NOMO-1 treated with DMSO at 0.1 percent for 48 hours (cell line): ENCODE results near the gene PLPPR4.
"Not testable (repeated sequence)": the region's sequence is repeated elsewhere in the genome, so short reads cannot be mapped to it uniquely, and the experiment has no call there.

Experiments used
- DNase-seq: peaks from one replicate; lab custom pipeline; 2025; ENCODE audit not compliant: unreplicated experiment; lab: John Stamatoyannopoulos, UW

Gene PLPPR4, protein sequence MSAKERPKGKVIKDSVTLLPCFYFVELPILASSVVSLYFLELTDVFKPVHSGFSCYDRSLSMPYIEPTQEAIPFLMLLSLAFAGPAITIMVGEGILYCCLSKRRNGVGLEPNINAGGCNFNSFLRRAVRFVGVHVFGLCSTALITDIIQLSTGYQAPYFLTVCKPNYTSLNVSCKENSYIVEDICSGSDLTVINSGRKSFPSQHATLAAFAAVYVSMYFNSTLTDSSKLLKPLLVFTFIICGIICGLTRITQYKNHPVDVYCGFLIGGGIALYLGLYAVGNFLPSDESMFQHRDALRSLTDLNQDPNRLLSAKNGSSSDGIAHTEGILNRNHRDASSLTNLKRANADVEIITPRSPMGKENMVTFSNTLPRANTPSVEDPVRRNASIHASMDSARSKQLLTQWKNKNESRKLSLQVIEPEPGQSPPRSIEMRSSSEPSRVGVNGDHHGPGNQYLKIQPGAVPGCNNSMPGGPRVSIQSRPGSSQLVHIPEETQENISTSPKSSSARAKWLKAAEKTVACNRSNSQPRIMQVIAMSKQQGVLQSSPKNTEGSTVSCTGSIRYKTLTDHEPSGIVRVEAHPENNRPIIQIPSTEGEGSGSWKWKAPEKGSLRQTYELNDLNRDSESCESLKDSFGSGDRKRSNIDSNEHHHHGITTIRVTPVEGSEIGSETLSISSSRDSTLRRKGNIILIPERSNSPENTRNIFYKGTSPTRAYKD

DNA sequence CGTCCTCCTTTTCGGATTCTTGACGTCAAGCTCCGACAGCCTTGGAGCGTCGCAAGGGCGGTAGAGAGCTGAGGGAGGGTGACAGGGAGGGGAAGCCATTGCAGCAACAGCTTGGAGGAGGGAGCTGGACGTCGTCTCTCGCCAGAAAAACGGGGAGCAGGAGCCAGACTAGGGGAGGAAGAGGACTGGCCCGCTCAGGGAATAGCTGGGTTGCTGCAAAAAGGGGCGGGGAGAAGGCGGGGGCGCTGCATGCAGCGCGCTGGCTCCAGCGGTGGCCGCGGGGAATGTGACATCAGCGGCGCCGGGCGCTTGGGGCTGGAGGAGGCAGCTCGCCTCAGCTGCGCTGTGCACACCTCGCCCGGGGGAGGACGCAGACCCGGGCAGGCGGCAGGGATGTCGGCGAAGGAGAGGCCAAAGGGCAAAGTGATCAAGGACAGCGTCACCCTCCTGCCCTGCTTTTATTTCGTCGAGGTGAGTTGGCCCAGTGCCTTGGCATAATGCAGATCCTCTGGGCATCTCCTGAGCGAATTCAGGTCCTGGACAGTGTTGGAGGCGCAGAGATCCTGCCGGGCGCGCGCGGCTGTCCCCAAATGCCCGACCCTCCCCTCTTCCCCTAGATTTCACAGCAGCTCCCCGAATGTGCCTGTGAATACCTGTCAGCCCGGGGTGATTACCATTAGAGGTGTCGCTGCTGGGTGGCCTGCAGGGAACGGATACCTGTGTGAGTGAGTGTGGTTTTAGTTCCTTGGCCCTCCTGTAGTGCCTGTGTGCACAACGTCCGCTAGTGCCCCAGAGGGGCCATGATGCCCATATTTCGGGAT is at the start of gene PLPPR4:
TSS of gene PLPPR4 (plus strand) at position 292 of the 821 bp plus-strand sequence. CDS start at position 394, 102 bp downstream.
- peak; percentile 21 for DNase-seq

DNA sequence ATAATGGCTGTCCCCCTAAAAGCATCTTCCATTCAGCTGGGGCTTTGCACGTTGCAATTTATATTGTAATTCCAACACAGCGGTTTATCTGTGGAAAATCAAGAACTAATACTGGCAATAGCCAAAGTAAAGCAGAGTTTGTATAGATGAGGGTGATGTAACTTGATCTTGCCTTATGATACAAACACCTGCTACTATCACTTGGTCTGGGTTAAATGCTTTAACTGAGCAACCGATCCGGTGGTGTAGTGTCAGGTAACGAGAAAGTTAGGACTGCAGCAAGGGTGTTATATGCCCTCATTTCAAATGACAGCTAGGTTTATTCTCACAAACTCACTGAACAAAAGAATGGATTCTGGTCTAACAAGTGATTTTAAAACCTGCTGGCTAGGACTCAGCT is 47.3 kb upstream of the PLPPR4 start:
- DNase-seq, result no peak

DNA sequence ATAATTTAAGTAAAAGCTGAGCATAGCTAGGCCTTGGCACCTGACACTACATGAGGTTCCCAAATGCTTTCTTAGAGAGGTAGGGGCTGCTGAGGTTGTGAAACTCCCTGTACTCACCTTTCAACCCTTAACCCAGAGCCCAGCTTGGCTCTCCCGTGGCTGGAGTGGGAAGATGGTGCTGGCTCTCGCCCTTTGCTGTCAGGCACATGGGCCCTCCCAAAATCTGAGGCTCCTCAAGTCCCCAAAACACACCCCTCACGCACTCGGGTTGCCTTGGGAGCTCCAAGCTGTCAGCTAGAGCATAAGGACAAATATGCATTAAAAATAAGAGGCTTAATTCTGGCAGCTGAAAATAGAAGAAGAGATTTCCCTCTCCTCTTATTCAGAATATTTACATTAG is 46.7 kb upstream of the PLPPR4 start:
- no peak for DNase-seq

DNA sequence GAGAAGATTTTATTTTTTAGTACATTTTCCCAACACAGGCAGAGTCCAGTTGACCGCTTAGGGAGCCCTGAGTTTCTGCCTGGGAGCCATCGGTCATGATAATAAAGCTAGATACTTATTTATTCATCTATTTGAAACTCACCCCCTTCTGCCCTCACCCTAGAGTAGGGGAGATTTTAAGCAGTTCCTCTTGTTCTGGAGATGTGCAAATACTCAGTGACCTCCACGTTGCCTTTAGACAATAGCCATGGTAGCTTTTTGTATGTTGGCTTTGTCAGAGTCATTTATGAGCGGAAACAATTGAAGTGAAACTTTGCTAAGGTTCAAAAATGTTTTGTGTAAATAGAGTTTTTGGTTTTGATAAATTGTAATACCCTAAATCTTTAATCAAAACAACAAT is 45.7 kb upstream of the PLPPR4 start:
- no peak for DNase-seq

DNA sequence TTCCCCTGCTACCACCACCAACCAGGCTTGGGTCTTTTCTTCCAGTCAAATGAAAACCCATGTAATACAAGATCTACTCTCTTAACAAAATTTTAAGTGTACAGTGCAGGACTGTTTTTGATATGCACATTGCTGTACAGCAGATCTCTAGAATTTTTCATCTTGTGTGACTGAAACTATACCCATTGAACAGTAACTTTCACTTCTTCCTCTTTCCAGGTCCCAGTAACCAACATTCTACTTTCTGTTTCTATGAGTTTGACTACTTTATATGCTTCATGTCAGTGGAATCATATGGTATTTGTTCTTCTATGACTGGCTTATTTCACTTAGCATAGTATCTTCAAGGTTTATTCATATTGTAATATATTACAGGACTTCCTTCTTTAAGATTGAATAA is 45.3 kb upstream of the PLPPR4 start:
- peak; percentile 14 for DNase-seq

DNA sequence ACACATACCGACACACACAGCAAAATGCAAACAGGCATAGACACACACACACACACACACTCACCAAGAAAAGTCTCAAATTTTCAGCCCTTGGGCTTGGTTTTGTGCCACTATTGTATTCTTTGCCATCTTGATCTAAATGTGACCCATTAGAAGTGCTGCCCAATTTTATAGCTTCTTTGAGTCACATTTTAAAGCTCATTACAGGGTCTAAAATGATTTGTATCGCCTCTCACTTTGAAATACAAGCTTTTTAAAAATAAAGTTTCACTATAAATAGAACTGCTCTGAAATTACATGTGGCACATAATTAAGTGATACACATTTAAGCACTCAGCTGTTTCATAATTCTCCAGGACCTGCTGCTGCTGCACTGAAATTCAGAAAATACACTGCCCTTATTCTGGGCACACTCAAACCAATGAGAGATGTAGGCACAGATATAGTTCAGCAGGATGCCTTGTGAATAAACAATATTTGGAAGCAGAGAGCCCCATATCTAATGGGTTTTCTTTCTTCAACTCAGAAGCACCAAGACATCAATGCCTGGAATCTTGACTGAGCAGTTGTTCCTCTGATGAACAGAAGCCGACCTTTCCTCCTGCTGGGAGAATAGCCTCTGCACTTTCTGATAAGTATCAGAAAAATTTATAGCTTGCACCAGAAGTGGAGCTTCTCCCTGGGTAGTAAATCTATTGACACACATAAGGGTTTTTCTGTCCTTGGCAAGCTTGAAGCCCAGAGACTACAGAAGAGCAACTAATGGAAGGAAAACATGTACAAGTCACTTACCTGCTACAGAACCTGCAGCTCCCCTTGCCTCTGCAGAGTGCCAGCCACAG is 37.0 kb upstream of the PLPPR4 start:
- DNase-seq, result no peak

DNA sequence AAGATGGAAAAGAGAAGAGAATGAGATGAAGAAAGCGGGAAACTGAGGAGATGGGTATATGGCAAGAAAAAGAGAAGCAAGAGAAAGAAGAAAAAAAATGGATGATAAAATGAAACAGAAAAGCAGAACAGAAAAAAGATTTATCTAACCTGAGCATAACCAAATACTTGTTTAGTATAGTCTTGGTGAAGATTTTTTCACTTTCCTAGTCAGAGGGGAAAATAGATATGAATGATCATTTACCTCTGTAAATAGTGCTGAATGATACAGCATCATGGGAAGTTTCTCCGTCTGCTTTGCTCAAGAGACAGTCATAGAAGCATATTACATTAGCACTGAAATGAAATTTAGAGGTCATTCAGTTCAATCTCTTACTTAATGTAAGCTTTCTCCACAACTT is 36.1 kb upstream of the PLPPR4 start:
- DNase-seq, result no peak

DNA sequence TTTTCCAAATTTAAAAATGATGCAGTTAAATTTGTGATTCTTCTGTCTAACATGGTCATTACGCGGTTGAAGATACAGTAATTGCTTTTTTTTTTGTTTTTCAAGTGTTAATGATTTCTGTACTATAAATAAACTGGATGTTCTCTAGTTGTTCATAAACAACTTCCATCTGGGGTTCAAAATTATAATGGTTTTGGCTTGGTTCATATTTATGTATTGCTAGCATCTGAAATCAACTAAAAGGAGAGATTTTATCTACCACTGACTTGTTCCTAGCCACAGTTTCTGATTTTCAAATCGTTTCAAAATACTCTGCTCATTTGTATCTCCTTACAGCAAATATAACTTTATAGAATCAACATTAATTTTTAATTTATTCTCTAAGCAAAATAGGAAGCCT is 35.2 kb upstream of the PLPPR4 start:
- no peak for DNase-seq

DNA sequence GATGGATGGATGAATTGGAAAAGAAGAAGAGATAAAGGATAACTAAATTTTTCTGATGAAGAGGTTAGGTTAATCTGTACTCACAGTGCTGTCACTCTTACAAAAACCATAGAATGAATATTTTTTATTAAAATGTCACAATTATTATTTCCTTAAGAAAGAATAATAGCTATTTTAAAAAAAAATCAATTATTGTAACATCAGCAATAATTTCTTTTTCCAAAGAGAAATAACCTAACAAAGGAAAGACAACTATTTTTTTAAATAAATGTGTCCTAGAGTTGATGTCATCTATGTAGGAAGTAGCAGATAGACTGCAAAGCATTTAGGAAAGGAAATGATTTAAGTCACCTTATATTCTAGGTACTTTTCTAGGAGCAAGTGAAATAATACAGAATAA is 33.6 kb upstream of the PLPPR4 start:
- no peak for DNase-seq

DNA sequence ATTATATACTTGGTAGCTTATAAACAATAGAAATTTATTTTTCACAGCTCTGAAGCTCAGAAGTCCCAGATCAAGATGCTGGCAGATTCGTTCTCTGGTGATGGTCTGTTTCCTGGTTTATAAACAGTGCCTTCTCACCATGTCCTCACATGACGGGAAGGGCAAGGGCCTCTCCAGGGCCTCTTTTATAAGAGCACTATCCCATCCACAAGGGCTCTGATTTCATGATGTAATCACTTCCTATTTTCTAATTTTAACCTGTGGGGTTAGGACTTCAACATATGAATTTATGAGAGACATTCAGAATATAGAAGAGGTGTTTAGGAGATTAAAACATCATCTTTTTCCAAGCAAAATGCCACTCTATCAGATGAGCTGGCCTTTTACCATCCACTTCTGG is 32.1 kb upstream of the PLPPR4 start:
- peak; percentile 66 for DNase-seq

DNA sequence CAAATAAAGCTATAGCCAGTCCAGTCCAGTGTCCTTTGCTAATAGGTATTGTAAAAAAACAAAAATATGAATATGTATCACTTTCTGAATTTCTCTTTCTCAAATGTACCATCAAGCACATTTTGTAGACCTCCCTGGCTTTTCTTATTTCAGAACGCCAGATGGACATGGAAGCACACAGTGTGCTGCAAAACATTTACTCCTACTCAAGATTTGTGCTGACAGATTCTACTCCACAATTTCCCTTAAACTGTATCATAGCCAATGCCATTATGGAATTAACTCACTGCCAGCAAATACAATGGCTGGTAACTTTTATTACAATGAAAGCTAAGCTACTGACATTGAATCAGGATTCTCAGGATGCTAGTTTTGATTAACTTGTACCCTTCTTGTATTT is 30.8 kb upstream of the PLPPR4 start:
- DNase-seq, result no peak

DNA sequence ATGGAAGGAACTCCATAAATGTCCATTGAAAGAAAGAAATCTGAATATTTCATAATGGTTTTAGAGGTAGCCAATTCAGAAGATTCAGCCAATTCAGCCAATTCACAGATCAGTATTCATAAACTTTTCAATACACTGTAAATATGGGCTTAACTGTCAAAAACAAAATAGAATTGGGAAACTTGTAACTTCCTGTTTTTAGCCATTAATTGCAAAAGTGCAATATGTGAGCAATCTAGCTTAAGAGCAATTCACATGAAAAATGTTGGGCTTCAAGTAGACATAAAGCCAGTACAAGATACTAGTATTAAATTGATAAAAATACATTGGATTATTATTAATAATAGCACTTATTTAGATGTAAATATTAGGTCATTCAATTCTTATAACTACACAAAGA is 27.5 kb upstream of the PLPPR4 start:
- peak; percentile 79 for DNase-seq

DNA sequence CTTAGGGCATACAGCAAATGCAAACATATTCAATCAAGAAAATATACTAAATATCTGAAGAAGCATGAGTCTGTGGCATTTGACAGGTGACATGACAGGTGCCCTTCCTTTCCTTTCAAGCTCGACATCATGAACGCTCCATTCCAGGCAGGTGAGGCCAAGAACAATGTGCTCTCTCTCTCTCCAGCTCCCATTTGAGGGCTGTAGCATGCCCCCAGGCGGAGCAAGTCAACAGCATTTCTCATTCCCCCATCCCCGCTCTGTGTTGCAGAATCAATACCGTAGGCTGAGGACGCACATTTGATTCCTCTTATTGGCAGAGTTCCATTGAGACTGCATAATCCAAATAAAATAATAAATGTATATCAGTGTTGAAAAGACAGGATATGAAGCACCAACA is 24.6 kb upstream of the PLPPR4 start:
- no peak for DNase-seq

DNA sequence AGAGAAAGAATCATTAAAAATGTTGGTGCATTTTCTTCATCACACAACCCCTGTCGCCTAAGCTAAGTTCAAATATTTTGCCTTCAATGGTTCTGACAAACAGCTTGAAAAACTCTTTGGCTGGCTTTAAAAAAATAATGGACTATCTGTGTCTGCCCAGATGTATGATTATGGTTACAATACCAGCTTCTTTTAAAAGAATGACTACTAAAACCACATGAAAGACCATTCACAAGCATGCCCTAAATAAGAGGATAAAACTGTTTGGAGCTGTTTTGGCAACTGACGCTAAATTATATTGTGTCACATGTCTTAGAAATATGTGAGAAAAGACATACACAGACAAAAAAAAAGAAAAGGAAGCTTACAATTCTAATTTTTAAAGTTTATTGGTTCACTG is 23.7 kb upstream of the PLPPR4 start:
- DNase-seq, result no peak

DNA sequence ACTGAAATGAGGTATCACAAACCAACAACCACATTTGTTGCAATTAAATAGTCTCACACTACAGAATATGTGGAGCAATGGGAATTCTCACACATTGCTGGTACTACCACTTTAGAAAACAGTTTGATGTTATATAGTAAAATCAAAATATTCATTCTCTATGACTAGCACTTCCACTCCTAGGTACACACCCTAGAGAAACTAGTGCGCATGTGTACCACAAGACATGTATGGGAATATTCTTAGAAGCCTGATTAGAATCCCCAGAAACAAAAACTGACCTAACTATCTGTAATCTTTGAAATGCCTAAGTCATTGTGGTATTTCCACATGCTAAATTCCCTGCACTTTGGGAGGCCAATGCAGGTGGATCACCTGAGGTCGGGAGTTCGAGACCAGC is 18.1 kb upstream of the PLPPR4 start:
- no peak for DNase-seq

DNA sequence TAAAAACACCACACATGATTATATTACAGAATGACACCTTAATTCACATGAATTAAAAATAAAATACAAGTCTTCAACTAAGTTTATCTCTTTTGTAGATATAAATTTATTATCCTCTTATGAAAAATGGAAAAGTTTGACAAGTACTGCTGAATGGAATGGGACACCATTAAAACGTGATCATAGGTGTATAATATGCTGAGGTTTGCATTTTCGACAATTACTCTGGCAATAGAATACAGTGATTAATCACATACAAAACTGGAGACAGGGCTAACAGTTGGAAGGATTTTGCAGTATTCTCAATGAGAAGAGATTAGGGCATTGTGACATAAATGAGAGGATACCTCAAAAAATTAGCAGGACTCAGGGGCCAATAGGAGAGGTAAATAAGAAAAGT is 17.1 kb upstream of the PLPPR4 start:
- DNase-seq, result no peak

DNA sequence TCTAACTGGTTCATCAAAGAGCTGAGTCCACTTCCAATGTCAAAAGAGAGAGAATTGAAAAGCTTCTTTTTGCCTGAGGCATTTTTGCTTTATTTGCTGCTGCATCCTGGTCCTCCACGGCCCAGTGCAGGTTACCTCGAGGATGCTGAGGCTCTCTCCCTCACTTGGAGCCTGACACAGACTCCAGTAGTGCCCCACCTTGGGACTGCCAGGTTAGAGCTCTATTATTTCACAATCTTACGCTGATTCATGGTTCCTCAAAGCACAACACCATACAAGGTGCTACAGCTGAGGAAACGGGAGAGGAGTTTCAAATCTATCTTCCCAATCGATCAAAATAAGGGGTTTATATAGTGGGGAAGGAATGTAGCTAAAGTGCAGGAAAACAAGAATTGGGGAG is 13.6 kb upstream of the PLPPR4 start:
- DNase-seq, result no peak

DNA sequence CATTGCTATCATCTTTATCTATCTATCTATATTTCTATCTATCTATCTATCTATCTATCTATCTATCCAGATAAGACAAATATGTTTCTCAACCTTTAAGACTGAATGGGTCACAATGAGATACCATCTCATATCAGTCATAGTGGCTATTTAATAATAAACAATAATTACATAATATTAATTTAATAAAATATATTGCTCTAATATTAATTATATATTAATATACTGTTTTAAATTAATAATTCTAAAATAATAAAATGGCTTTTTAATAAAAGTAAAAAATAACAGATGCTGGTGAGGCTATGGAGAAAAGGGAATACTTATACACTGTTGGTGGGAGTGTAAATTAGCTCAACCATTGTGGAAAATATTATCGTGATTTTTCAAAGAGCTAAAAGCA is 13.0 kb upstream of the PLPPR4 start:
- no peak for DNase-seq

DNA sequence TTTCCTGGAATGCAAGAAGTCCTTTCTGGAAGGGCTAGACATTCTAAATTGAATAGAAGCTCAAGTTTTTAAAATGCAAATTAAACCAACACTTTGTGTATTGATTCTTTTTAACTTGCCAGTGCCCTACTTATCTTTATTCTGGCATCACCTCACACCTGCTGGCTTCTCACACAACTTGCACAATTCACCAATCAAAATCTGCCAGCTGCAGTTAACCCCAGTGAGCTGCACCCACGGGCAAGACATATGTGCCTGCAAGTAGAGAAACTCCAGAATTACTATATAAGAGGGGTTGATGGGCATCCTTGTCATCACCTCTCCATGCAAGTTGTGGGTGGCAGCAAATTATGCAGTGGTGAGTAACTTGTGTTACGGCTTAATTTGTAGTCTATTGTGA is 11.7 kb upstream of the PLPPR4 start:
- no peak for DNase-seq

DNA sequence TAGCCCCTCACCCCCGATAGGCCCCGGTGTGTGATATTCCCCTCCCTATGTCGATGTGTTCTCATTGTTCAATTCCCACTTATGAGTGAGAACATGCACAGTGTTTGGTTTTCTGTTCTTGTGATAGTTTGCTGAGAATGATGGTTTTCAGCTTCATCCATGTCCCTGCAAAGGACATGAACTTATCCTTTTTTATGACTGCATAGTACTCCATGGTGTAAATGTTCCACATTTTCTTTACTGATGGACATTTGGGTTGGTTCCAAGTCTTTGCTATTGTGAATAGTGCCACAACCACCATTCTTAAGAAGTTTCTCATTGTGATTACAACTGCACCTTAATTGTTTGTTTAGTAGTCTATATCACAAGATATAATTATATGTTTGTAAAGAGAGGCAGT is 3.9 kb upstream of the PLPPR4 start:
- DNase-seq, result not testable (repeated sequence)

DNA sequence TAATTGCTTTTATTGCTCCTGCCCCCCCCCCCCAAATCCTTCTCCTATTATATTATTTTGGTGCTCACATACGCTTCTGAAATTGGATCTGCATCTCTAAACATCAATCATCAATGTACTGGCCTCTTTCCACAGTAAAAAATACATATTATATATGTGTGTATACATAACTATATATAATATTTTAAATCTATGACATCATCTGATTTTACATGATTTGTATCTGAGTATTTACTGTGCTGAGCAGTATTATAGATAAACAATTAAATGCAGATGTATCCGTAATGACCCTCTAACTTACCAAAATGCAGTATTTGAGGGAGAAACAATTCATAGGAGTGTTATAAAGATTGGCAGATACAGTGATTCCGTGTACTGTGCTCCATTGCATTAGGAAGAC is 832 bp downstream of the PLPPR4 start:
- no peak for DNase-seq
